Measurements from ENCODE around the gene YJEFN3. TPM values are rescaled to one million over a fixed set of nuclear protein-coding genes. Genes with fewer than 3 reads are reported as not detected.

The YJEFN3 gene
- total RNA-seq, 4 donors from 2014 or later = 1.2 to 3.3 (median 2.8) TPM

GRCh38 chr19:19527371-19527656, 1.4 kb upstream of the YJEFN3 start:
- H3K4me1 ChIP-seq = peaks cover 14 to 50% (median 25%) of the 10 kb centered on the region in 4 donors
- TF ChIP-seq POLR2A (IDR thresholded peaks at IDR 0.05; ENCODE audit: low read depth) = no peak
- no peak for TF ChIP-seq POLR2AphosphoS5 (IDR thresholded peaks at IDR 0.05)
- no peak for TF ChIP-seq EP300 (IDR thresholded peaks at IDR 0.05)
- no peak for TF ChIP-seq CTCF (IDR thresholded peaks at IDR 0.05)
- 91% methylated on average over 4 of the region's 9 CpGs for WGBS
- H3K4me3 ChIP-seq = no peak overlapping the region
- intact Hi-C loops (cut with DNase I) = no loop called here
- peaks cover 15 to 57% (median 40%) of the 10 kb centered on the region in 4 donors for H3K36me3 ChIP-seq
- H3K27me3 ChIP-seq = no peaks in the 10 kb centered on the region
- DNase-seq (ENCODE audit: extremely low spot score) = no peak
- H3K27ac ChIP-seq (replicated peaks in 1 of 4) = no peak overlapping the region
- no peaks in the 10 kb centered on the region for H3K9me3 ChIP-seq

GRCh38 chr19:19527674-19528625, 761 bp upstream of the YJEFN3 start:
- no peak for TF ChIP-seq EP300 (IDR thresholded peaks at IDR 0.05)
- no peak for TF ChIP-seq POLR2AphosphoS5 (IDR thresholded peaks at IDR 0.05)
- TF ChIP-seq CTCF (IDR thresholded peaks at IDR 0.05) = no peak
- DNase-seq (ENCODE audit: extremely low spot score) = no peak

GRCh38 chr19:19529783-19530422, 1.2 kb downstream of the YJEFN3 start:
- H3K36me3 ChIP-seq = peaks cover 15 to 36% (median 33%) of the 10 kb centered on the region in 4 donors
- H3K4me3 ChIP-seq = no peak overlapping the region
- H3K27me3 ChIP-seq = no peaks in the 10 kb centered on the region
- no peak for TF ChIP-seq POLR2A (IDR thresholded peaks at IDR 0.05; ENCODE audit: low read depth)
- TF ChIP-seq EP300 (IDR thresholded peaks at IDR 0.05) = no peak
- no peak for TF ChIP-seq POLR2AphosphoS5 (IDR thresholded peaks at IDR 0.05)
- no peak for TF ChIP-seq CTCF (IDR thresholded peaks at IDR 0.05)
- H3K9me3 ChIP-seq = no peaks in the 10 kb centered on the region
- 81% methylated on average over 8 of the region's 11 CpGs for WGBS
- H3K27ac ChIP-seq (replicated peaks in 1 of 4) = no peak overlapping the region
- intact Hi-C loops (cut with DNase I) = loop anchor here (5.0 kb wide), 1 partner anchor 427 kb away; no protein-coding TSS in a partner anchor
- H3K4me1 ChIP-seq = peaks cover 19 to 50% (median 30%) of the 10 kb centered on the region in 4 donors
- no peak for DNase-seq (ENCODE audit: extremely low spot score)

More at GRCh38 chr19:19527674-19528625, 761 bp upstream of the YJEFN3 start:
- H3K36me3 ChIP-seq = peaks cover 15 to 55% (median 40%) of the 10 kb centered on the region in 4 donors
- H3K27ac ChIP-seq (replicated peaks in 1 of 4) = no peak overlapping the region
- intact Hi-C loops (cut with DNase I) = no loop called here
- H3K27me3 ChIP-seq = no peaks in the 10 kb centered on the region
- H3K4me3 ChIP-seq = no peak overlapping the region
- peaks cover 19 to 56% (median 30%) of the 10 kb centered on the region in 4 donors for H3K4me1 ChIP-seq
- WGBS = 91% methylated on average over 14 of the region's 27 CpGs
- no peaks in the 10 kb centered on the region for H3K9me3 ChIP-seq

GRCh38 chr19:19530423-19530804, 1.7 kb downstream of the YJEFN3 start:
- Histone ChIP-seq H3K36me3 (peaks cover 15 to 38% (median 35%) of the 10 kb centered on the region in 4 donors), H3K4me3 (no peak overlapping the region), H3K27ac (replicated peaks in 1 of 4) (no peak overlapping the region), H3K4me1 (peaks cover 16 to 45% (median 28%) of the 10 kb centered on the region in 4 donors), H3K27me3 (no peaks in the 10 kb centered on the region), H3K9me3 (no peaks in the 10 kb centered on the region)
- WGBS = 67% methylated on average over 4 of the region's 9 CpGs
- TF ChIP-seq POLR2AphosphoS5 (IDR thresholded peaks at IDR 0.05) (no peak), CTCF (IDR thresholded peaks at IDR 0.05) (no peak), EP300 (IDR thresholded peaks at IDR 0.05) (no peak), POLR2A (IDR thresholded peaks at IDR 0.05; ENCODE audit: low read depth) (no peak)
- no peak for DNase-seq (ENCODE audit: extremely low spot score)
- intact Hi-C loops (cut with DNase I) = loop anchor here (5.0 kb wide), 1 partner anchor 427 kb away; no protein-coding TSS in a partner anchor

Measured in esophagus muscularis mucosa (tissue), 4 donors.